SK-N-SH (cell line): ENCODE measurements around the gene TUBGCP5. TPM values are rescaled to one million over a fixed set of nuclear protein-coding genes. Genes with fewer than 3 reads are reported as not detected.

Source experiments
- CTCF ChIA-PET: fragments of 300-600, 350-600 bp; formaldehyde crosslinking; extraction: SDS; loops from one replicate; lab custom pipeline; 2021; lab: Yijun Ruan, JAX
- POLR2A ChIA-PET: fragments of 350-600 bp; sonication (Branson Sonifier 250); formaldehyde crosslinking; extraction: SDS; loops from one replicate; lab custom pipeline; 2020; ENCODE audit warnings: antibody characterized with exemption, inconsistent platforms; lab: Yijun Ruan, JAX
- DNase-seq: peaks from one replicate; pipeline ENCODE4 v3.0.0; 2012
- H2AFZ ChIP-seq: fragments of 200-600 bp; sonication (generic); 2 replicates; pipeline ENCODE4 v1.8.1; 2016; ENCODE audit warnings: antibody characterized with exemption, mild to moderate bottlenecking, low read depth
- H3F3A ChIP-seq: fragments of 200-600 bp; sonication (generic); replicated peaks from 2 replicates; pipeline ENCODE3; 2016; ENCODE audit warnings: antibody characterized with exemption, mild to moderate bottlenecking; ENCODE audit not compliant: insufficient read depth
- H3K27ac ChIP-seq, 2 experiments: fragments of 200-500 bp in 1 of 2; fragments of 200-600 bp in 1 of 2; sonication (Bioruptor generic) in 1 of 2; sonication (generic), shearing (Covaris generic) in 1 of 2; 2 replicates each; pipeline versions ENCODE4 v1.5.1 to v1.6.1; 2014 to 2016; ENCODE audit warnings: low read depth in 2 of 2, inconsistent platforms in 1 of 2, low read length in 1 of 2, mild to moderate bottlenecking in 1 of 2, mixed read lengths in 1 of 2
- H3K27me3 ChIP-seq: fragments of 200-600 bp; sonication (generic), shearing (Covaris generic); 2 replicates; pipeline ENCODE4 v1.6.1; 2016; ENCODE audit warnings: mixed run types; ENCODE audit not compliant: insufficient read depth
- H3K36me3 ChIP-seq, 2 experiments: fragments of 200-500 bp in 1 of 2; fragments of 200-600 bp in 1 of 2; sonication (Bioruptor generic) in 1 of 2; sonication (generic) in 1 of 2; replicated peaks in 1 of 2; 2 replicates each; pipeline versions ENCODE3 to v1.5.1; 2014 to 2016; ENCODE audit warnings: low read length in 1 of 2, mild to moderate bottlenecking in 1 of 2; ENCODE audit not compliant: insufficient read depth in 2 of 2, control insufficient read depth in 1 of 2
- H3K4me1 ChIP-seq, 2 experiments: fragments of 200-500 bp in 1 of 2; fragments of 200-600 bp in 1 of 2; sonication (Bioruptor generic) in 1 of 2; sonication (generic), shearing (Covaris generic) in 1 of 2; 2 replicates each; pipeline versions ENCODE4 v1.5.1 to v1.6.1; 2014 to 2016; ENCODE audit warnings: low read depth in 1 of 2, low read length in 1 of 2, mixed run types in 1 of 2; ENCODE audit not compliant: insufficient read depth in 2 of 2, control insufficient read depth in 1 of 2
- H3K4me2 ChIP-seq: fragments of 200-600 bp; sonication (generic), shearing (Covaris generic); 2 replicates; pipeline ENCODE4 v1.6.1; 2017; ENCODE audit warnings: mixed run types
- H3K4me3 ChIP-seq, 2 experiments: fragments of 200-500 bp in 1 of 2; fragments of 200-600 bp in 1 of 2; sonication (Bioruptor generic) in 1 of 2; sonication (generic), shearing (Covaris generic) in 1 of 2; 2 replicates each; pipeline versions ENCODE4 v1.5.1 to v1.8.1; 2014 to 2016; ENCODE audit warnings: low read depth in 2 of 2, inconsistent platforms in 1 of 2, low read length in 1 of 2, mild to moderate bottlenecking in 1 of 2, mixed read lengths in 1 of 2, moderate library complexity in 1 of 2
- H3K79me2 ChIP-seq: fragments of 200-600 bp; sonication (generic); 2 replicates; pipeline ENCODE4 v1.8.1; 2017; ENCODE audit warnings: mild to moderate bottlenecking; ENCODE audit not compliant: insufficient read depth
- H3K9ac ChIP-seq: fragments of 200-600 bp; sonication (generic); 2 replicates; pipeline ENCODE4 v1.6.1; 2017; ENCODE audit warnings: mixed run types
- H3K9me2 ChIP-seq: fragments of 200-600 bp; sonication (generic); 2 replicates; pipeline ENCODE4 v1.6.1; 2017; ENCODE audit warnings: mixed run types
- H3K9me3 ChIP-seq: fragments of 200-600 bp; sonication (generic); 2 replicates; pipeline ENCODE4 v1.6.1; 2017; ENCODE audit warnings: mixed run types, mild to moderate bottlenecking, moderate library complexity
- H4K20me1 ChIP-seq: fragments of 200-600 bp; sonication (generic); 2 replicates; pipeline ENCODE4 v1.6.1; 2017; ENCODE audit warnings: mild to moderate bottlenecking, mixed run types; ENCODE audit not compliant: insufficient read depth
- CHD2 ChIP-seq: fragments of 150-350 bp; IDR thresholded peaks from 2 replicates; pipeline ENCODE4 v1.6.1; 2018; ENCODE audit warnings: low read length; ENCODE audit not compliant: partially characterized antibody
- FOXJ3 ChIP-seq: sonication (generic); formaldehyde crosslinking; IDR thresholded peaks from 2 replicates; pipeline ENCODE4 v1.5.1; 2020; ENCODE audit warnings: mild to moderate bottlenecking, missing genetic modification reagents
- GABPA ChIP-seq: IDR thresholded peaks from 2 replicates; pipeline ENCODE4 v1.4.0; 2012; ENCODE audit warnings: low read depth, mild to moderate bottlenecking
- GATA2 ChIP-seq: sonication (generic); formaldehyde crosslinking; IDR thresholded peaks from 2 replicates; pipeline ENCODE4 v1.5.0; 2020; ENCODE audit warnings: mild to moderate bottlenecking, missing genetic modification reagents
- MXI1 ChIP-seq: IDR thresholded peaks from 2 replicates; pipeline ENCODE4 v1.6.1; 2012; ENCODE audit warnings: mild to moderate bottlenecking, low read depth, low read length, improper control_type of control experiment
- RCOR1 ChIP-seq: fragments of 150-350 bp; IDR thresholded peaks from 2 replicates; pipeline ENCODE4 v1.6.1; 2017; ENCODE audit warnings: antibody characterized with exemption, low read length
- TAF1 ChIP-seq: IDR thresholded peaks from 2 replicates; pipeline ENCODE4 v1.6.1; 2012; ENCODE audit warnings: low read depth, mild to moderate bottlenecking, low read length, moderate library complexity, borderline replicate concordance
- WGBS: methylation state at CpG from one replicate; pipeline ENCODE4 v1.1.6; 2017; ENCODE audit warnings: low lambda C conversion rate; 5-methylcytosine and 5-hydroxymethylcytosine counted together
- polyA plus RNA-seq, 3 experiments: library from polyadenylated mRNA; depleted of rRNA; stranded (reverse); fragments of >200 nt; gene quantifications; 2 replicates each; pipeline ENCODE4 v1.2.3, GENCODE V29; 2012
- TF ChIP-seq, protein P1 (sequence below): IDR thresholded peaks from 2 replicates; pipeline ENCODE4 v1.6.1; 2012; ENCODE audit warnings: mild to moderate bottlenecking, low read depth, low read length, moderate library complexity
- TF ChIP-seq, protein P2 (sequence below): IDR thresholded peaks from 2 replicates; pipeline ENCODE4 v1.4.0; 2012; ENCODE audit warnings: low read depth, borderline replicate concordance
- TF ChIP-seq, protein P3 (sequence below): IDR thresholded peaks from 2 replicates; pipeline ENCODE4 v1.4.0; 2012; ENCODE audit warnings: low read depth, borderline replicate concordance
- TF ChIP-seq, protein P4 (sequence below): IDR thresholded peaks from 2 replicates; pipeline ENCODE4; 2012

The TUBGCP5 gene
- polyA plus RNA-seq, 1 of the 3 experiments (the other 2 are of a cell fraction): 8.7 TPM

DNA sequence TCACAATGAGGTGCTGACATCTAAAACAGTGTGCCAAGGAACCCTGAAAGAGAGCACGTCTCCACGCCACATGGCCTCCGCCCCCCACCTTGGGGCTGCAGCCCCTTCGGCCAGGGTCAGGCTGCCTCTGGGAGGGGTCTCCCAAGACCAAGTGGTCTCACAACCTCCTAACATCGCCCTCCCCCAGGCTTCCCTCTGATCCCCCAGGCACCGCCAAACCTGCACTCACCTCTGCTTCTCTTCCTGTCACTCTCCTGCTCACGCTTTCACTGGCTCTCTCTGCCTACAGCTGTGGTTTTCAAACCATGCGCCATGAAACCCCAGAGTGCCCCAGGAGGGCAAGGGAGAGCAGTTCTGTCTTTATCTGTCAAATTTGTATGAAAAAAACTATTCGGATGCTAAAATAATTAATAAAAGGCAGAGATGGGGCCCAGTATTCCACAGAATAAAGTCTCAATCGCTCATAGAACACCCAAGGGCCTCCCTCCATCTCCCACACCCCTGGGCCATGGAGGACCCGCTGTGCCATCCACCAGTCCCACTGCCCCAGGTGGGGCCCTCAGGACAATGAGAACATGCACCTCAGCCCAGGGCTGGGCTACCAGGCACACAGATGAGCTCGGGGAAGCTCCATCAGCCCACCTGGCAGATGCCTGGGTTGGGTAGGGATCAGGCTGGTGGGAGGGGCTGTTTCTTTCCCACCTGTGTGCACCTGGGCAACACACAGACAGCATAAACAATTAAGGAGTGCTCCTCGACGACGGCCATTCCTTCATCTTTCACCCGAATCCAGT, 80.7 kb downstream of the TUBGCP5 start:
- H3K9me2 ChIP-seq: no peaks in the 10 kb centered on the region
- 89% methylated on average over 15 of the region's 16 CpGs for WGBS
- H3K27ac ChIP-seq: no peak overlapping the region
- no peaks in the 10 kb centered on the region for H3K27me3 ChIP-seq
- H3F3A ChIP-seq: peaks cover 13% of the 10 kb centered on the region
- no peak overlapping the region for H3K4me2 ChIP-seq
- no peak overlapping the region for H3K9ac ChIP-seq
- H3K4me1 ChIP-seq: peaks cover 15 to 35% of the 10 kb centered on the region in 2 experiments
- H3K79me2 ChIP-seq: peaks cover 100% of the 10 kb centered on the region
- ChIA-PET CTCF (no interaction called here), POLR2A (no interaction called here)
- no peak overlapping the region for H3K4me3 ChIP-seq
- TF ChIP-seq RCOR1: no peak
- TF ChIP-seq, protein P1, sequence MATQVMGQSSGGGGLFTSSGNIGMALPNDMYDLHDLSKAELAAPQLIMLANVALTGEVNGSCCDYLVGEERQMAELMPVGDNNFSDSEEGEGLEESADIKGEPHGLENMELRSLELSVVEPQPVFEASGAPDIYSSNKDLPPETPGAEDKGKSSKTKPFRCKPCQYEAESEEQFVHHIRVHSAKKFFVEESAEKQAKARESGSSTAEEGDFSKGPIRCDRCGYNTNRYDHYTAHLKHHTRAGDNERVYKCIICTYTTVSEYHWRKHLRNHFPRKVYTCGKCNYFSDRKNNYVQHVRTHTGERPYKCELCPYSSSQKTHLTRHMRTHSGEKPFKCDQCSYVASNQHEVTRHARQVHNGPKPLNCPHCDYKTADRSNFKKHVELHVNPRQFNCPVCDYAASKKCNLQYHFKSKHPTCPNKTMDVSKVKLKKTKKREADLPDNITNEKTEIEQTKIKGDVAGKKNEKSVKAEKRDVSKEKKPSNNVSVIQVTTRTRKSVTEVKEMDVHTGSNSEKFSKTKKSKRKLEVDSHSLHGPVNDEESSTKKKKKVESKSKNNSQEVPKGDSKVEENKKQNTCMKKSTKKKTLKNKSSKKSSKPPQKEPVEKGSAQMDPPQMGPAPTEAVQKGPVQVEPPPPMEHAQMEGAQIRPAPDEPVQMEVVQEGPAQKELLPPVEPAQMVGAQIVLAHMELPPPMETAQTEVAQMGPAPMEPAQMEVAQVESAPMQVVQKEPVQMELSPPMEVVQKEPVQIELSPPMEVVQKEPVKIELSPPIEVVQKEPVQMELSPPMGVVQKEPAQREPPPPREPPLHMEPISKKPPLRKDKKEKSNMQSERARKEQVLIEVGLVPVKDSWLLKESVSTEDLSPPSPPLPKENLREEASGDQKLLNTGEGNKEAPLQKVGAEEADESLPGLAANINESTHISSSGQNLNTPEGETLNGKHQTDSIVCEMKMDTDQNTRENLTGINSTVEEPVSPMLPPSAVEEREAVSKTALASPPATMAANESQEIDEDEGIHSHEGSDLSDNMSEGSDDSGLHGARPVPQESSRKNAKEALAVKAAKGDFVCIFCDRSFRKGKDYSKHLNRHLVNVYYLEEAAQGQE: no peak
- TF ChIP-seq, protein P2, sequence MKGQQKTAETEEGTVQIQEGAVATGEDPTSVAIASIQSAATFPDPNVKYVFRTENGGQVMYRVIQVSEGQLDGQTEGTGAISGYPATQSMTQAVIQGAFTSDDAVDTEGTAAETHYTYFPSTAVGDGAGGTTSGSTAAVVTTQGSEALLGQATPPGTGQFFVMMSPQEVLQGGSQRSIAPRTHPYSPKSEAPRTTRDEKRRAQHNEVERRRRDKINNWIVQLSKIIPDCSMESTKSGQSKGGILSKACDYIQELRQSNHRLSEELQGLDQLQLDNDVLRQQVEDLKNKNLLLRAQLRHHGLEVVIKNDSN: no peak
- no peak for TF ChIP-seq GABPA
- TF ChIP-seq, protein P3, sequence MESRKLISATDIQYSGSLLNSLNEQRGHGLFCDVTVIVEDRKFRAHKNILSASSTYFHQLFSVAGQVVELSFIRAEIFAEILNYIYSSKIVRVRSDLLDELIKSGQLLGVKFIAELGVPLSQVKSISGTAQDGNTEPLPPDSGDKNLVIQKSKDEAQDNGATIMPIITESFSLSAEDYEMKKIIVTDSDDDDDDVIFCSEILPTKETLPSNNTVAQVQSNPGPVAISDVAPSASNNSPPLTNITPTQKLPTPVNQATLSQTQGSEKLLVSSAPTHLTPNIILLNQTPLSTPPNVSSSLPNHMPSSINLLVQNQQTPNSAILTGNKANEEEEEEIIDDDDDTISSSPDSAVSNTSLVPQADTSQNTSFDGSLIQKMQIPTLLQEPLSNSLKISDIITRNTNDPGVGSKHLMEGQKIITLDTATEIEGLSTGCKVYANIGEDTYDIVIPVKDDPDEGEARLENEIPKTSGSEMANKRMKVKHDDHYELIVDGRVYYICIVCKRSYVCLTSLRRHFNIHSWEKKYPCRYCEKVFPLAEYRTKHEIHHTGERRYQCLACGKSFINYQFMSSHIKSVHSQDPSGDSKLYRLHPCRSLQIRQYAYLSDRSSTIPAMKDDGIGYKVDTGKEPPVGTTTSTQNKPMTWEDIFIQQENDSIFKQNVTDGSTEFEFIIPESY: no peak
- no peak for TF ChIP-seq MXI1
- no peak for TF ChIP-seq TAF1
- TF ChIP-seq FOXJ3 (CRISPR knock-in tag): no peak
- TF ChIP-seq CHD2: no peak
- TF ChIP-seq, protein P4, sequence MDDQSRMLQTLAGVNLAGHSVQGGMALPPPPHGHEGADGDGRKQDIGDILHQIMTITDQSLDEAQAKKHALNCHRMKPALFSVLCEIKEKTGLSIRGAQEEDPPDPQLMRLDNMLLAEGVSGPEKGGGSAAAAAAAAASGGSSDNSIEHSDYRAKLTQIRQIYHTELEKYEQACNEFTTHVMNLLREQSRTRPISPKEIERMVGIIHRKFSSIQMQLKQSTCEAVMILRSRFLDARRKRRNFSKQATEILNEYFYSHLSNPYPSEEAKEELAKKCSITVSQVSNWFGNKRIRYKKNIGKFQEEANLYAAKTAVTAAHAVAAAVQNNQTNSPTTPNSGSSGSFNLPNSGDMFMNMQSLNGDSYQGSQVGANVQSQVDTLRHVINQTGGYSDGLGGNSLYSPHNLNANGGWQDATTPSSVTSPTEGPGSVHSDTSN: no peak
- no peak for TF ChIP-seq GATA2 (CRISPR knock-in tag)
- H3K9me3 ChIP-seq: no peaks in the 10 kb centered on the region
- DNase-seq: no peak
- peaks cover 92% of the 10 kb centered on the region for H4K20me1 ChIP-seq
- no peak overlapping the region for H2AFZ ChIP-seq
- H3K36me3 ChIP-seq: no peaks in the 10 kb centered on the region
